GM12878 (cell line): ENCODE measurements around the gene SNX4. TPM values are rescaled to one million over a fixed set of nuclear protein-coding genes. Genes with fewer than 3 reads are reported as not detected.

Experiments used
- CUX1 ChIP-seq: IDR thresholded peaks from 2 replicates; pipeline ENCODE4 v1.6.1; 2012; ENCODE audit warnings: improper control_type of control experiment, low read depth, low read length; ENCODE audit not compliant: insufficient replicate concordance
- MYB ChIP-seq: fragments of 150-350 bp; IDR thresholded peaks from 2 replicates; pipeline ENCODE4 v1.6.1; 2014; ENCODE audit warnings: mild to moderate bottlenecking, low read depth, low read length, borderline replicate concordance
- SKIL ChIP-seq: fragments of 450-650 bp; IDR thresholded peaks from 2 replicates; pipeline ENCODE4 v1.6.1; 2017; ENCODE audit warnings: mild to moderate bottlenecking, low read depth, inconsistent platforms; ENCODE audit not compliant: poor library complexity, severe bottlenecking
- polyA plus RNA-seq, 11 experiments: library from polyadenylated mRNA; depleted of rRNA in 4 of 11; unstranded in 6 of 11; stranded (reverse) in 5 of 11; fragments of >200 nt; fragmentation: Nextera tagmentation in 4 of 11; fragmentation: Illumina TruSeq in 1 of 11; extraction: Ambion mirVana in 4 of 11; extraction: Trizol in 1 of 11; gene quantifications; 1 replicate in 1 of 11; 2 replicates in 10 of 11; pipeline versions ENCODE4 v1.2.1 to v1.2.3, GENCODE V29; 2011 to 2016; ENCODE audit warnings: inconsistent platforms in 2 of 11, missing spikeins in 2 of 11, low read depth in 1 of 11
- total RNA-seq, 4 experiments: library from RNA; depleted of rRNA in 3 of 4; stranded (reverse); fragments of >200 nt in 3 of 4; fragmentation: Illumina TruSeq in 1 of 4; extraction: Trizol in 1 of 4; gene quantifications; 2 replicates each; pipeline versions ENCODE4 v1.2.1 to v1.2.3, GENCODE V29; 2013 to 2021

SNX4 gene
- total and polyA plus RNA-seq, 10 of the 15 experiments (the other 5 are each of a cell fraction or from before 2014, with no cell fraction given), result 33.4 to 94.5 (median 60.5) TPM

- TF ChIP-seq CUX1 (no peak), MYB (no peak), SKIL (peak; percentile 20)
Observed at GRCh38 chr3:125525153-125525552, 5.2 kb upstream of the SNX4 start (continued).
